Activated CD8-positive, alpha-beta memory T cell treated with anti-CD3 and anti-CD28 coated beads, Interleukin-2, amount 50 U/mL, for 4 hours (primary cell): ENCODE results near the gene SOWAHA.

Experiments
- DNase-seq: peaks from one replicate; pipeline ENCODE4 v3.0.0-alpha.2; 2020

The SOWAHA gene

GRCh38 chr5:132812781-132813598 lies at the start of gene SOWAHA:
SOWAHA (plus strand) TSS chr5:132813302; CDS start chr5:132813622, 320 bp downstream.
- DNase-seq: peak; percentile 29

DNA sequence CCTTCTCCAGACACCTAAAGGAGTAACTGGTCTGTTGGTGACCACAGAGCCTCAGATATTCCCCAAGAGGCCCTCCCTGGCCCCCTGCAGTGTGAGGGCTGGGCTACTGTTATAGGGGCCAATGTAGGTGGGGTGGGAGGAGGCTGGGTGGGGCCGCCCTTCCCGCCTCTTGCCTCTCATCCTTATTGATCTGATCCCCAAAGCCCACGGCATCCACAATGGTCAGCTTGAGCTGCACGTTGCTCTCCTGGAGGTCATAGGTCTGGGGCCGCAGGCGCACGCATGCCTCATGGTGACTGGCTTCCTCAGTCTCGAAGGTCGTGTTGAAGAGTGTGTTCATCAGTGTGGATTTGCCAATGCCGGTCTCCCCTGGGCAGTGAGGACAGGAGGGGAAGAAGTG lies 49.1 kb upstream of the SOWAHA start:
- DNase-seq: no peak

- DNase-seq: no peak
Observed at GRCh38 chr5:132764671-132765238, 48.3 kb upstream of the SOWAHA start.

- DNase-seq: no peak
Observed at GRCh38 chr5:132765311-132766019, 47.6 kb upstream of the SOWAHA start.

DNA sequence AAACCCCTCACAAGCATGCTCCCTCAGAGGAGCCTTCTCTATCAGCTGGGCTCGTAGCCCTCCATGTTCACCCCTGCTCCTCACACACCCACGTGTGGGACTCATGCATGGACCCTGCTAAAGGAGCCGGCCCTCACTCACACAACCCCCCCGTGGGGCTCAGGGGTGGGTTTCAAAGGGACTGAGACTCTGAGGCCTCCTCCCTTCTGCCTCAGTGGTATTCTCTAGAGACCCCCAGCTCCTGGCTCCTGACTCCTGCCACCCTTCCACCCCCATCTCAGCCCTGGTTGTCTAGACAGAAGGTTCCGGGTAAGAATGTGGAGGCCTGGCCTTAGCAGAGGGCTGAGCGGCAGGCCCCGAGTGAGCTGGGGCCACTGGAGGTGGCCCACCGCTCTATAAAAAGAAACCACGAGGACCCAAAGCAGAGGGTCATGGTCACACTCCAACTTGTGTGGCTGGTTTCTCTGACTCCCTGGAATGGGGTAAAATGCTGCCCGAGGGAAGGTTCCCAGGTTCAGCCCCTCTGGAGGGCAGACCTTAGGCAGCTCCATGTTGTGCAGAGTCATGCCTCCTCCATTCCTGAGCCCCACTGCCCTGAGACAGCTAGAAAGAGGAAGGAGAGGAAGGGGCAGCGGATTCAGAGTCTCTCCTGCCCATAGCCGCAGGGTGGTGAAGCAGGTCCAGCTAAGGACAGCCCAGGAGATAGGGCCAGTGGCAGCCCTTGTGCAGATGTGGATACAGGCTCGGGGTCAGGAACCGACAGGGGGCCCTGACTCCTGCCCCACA lies 46.9 kb upstream of the SOWAHA start:
- no peak for DNase-seq

DNA sequence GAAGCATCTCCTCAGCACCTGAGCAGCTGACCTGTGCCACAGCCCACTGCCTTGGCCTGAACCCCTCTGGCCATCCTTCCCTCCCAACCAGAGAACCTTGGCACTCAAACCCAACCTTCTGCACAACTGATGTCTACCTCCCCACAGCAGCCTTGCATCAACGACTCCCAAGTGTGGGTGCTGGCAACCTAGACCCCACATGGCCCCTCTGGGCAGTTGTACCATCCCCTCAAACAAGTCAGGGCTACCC lies 46.4 kb upstream of the SOWAHA start:
- no peak for DNase-seq

DNA sequence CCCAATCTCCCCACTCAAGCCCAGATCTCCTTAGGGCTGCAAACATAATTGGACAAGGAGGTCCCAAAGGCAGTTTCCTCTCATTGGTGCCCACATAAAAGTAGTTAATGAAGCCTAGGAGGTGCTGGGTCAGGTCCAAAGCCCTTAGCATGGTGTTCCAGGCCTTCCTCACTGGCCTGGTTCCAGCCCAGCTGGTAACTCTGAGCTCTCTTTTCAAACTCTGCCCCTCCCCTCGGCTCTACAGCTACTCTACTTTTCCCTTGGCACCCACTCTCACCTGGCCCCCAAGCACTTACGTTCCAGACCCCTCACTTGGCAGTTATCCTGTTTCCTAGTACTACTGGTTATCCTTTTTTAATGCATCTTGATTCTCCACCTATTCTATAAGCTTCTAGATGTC lies 46.0 kb upstream of the SOWAHA start:
- DNase-seq: no peak

DNA sequence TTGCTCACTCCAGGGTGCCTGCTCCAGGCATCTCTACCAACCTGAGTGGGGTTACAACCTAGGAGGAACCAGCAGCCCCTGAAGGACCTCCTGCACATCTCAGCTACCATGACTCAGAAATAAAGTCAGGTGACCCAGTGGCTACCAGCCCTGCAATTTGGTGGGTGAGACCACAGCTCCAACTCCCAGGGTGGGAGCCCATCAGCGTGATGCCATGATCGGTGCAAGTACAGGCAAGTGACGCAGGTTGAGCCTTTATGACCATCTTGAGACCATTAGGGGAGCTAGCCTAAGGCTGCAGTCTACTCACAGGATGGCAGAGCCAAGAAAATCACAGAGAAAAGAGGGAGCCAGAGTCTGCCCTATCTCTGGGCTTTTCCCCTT lies 44.6 kb upstream of the SOWAHA start:
- DNase-seq: no peak

- no peak for DNase-seq
Observed at GRCh38 chr5:132770476-132771159, 42.5 kb upstream of the SOWAHA start.

DNA sequence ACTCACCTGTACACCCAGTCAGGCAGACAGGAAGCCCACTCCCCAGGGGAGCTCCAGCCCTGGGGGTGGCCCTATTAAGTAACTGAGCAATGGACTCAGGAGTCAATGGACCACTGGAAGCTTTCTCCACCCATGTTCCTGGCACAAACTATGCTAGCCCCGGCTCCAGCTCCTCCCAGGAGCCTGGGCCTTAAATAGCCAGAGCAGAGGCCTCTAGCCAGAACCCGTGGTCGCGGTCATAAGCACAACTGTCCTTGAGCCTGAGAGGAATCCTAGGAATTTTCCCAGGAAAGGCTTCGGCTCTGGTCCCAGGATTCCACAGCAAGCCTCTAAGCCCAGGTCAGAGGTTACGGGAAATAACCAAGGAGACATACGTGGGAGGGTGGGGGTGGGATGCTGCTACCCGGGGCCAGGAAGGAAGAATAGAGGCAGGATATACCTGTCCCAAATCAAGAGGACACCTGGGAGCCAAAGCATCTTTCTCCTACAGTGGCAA lies 41.6 kb upstream of the SOWAHA start:
- DNase-seq: no peak

DNA sequence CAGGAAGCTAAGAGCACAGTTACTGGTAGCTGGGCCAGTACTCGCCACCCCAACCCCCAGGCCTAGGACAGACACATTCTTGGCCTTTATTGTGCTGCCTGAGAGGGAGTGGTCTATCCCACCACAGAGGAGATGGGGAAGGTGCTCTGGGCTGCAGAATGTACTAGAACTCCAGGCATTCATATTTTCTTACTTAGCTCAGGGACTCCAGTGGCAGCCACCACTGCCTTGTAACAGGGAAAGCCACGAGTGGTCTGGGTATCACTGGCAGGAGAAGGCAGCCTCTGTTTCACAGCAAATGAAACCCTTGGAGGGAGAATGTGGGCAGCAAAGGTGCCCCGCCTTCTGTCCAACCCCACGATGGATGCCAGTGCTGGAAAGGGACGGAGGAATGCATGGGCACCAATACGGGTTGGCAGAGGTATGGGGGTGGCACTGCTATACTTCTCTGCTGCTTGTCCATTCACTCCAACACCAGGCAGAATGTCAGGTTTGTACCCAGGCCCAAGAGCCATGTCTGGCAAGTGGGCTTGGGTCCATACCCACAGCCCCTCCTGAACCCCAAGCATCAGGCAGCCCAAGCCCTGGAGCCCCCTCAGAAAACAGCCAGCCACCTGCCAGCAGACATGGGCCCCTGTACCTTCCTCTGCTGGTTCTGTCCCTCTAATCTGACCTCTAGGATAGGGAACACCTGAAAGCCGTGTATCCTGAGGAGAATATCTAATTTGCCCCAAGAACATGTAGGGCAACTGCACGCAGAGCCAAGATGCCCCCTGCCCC lies 40.6 kb upstream of the SOWAHA start:
- no peak for DNase-seq

DNA sequence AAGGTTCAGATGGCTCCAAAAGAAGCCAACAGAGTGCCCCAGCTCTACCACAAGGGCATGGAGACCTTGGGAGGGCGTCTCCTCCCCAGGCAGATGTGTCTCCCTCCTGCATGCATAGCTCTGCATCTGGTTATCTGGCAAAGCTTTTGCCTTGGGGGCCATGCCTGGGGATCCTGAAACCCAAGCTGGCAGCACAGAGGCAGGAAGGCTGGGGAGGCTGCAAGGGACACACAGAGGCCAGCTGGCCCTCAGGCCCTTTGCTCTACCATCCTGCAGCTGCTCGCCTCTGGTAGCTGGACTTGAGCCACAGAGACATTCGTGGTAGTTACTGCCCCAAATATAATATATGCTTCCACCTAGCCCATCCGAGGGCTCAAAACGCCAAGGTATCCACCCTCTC lies 40.0 kb upstream of the SOWAHA start:
- DNase-seq: no peak

DNA sequence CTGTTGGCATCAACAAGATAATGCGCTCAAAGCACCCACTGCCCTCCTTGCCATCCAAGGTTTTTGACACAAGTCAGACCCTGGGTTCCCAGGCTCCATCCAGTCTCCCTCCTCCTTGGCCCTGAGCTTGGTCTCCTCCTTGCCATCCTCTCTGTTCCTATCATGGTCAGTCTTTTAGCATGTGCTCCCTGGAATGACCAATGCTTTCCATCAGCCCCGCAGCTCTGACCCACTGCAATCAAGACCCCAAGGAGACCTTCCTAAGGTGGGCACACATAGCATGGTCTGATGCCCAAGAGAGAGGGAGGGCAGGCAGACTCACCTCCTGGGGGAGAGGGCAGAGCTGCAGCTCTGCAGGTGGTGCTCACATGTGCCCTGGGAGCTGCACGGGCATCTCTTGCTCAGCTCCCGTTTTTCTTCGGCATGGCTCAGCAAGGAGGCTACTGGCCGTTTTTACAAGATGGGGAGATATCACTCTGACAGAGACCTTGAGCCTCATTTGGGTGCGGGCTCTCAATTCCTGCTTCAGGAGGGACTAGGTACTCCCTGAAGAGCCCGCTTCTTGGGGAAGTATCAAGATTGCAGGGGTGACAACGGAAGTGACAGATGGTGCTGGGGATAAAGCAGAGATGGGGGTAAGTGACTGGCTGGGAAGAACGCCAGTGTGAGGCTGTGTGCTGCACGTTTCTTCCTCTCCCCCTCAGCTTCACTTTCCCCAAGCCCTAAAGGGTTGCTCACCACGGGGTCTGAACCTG lies 39.3 kb upstream of the SOWAHA start:
- DNase-seq: no peak

DNA sequence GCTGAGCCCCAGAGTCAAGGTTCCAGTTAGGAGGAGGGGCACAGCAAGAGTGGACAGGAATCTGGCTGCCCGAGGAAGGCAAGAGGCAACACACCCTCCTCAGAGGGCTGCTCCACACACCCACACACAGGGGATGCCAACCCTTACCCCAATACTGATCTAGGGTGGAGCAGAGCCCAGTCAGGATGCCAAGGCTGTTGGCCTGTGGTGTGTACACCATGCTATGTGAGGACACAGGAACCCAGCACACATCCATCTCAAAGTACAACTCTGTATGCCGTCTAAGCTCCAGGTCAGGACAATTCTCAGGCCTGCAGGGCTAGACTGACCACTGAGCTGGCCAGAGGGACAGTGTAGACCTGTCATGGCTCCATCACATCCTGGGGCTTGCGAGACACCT lies 38.7 kb upstream of the SOWAHA start:
- no peak for DNase-seq

- DNase-seq: no peak
Observed at GRCh38 chr5:132774896-132775295, 38.2 kb upstream of the SOWAHA start.

- DNase-seq: no peak
Observed at GRCh38 chr5:132775476-132775961, 37.6 kb upstream of the SOWAHA start.

- no peak for DNase-seq
Observed at GRCh38 chr5:132776131-132776937, 36.8 kb upstream of the SOWAHA start.

DNA sequence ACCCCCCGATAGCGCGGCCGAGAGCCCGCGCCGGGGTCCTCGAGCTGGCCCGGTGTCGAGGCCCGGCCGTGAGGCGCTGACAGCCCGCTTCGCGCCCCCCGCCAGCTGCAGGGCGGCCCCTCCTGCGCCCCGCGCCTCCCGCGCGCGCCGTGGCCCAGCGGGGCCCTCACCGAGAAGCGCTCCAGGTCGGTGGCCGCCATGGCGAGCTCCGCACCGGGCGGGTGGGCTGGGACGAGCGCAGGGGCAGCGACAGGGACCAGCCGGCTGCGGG lies 36.2 kb upstream of the SOWAHA start:
- no peak for DNase-seq

DNA sequence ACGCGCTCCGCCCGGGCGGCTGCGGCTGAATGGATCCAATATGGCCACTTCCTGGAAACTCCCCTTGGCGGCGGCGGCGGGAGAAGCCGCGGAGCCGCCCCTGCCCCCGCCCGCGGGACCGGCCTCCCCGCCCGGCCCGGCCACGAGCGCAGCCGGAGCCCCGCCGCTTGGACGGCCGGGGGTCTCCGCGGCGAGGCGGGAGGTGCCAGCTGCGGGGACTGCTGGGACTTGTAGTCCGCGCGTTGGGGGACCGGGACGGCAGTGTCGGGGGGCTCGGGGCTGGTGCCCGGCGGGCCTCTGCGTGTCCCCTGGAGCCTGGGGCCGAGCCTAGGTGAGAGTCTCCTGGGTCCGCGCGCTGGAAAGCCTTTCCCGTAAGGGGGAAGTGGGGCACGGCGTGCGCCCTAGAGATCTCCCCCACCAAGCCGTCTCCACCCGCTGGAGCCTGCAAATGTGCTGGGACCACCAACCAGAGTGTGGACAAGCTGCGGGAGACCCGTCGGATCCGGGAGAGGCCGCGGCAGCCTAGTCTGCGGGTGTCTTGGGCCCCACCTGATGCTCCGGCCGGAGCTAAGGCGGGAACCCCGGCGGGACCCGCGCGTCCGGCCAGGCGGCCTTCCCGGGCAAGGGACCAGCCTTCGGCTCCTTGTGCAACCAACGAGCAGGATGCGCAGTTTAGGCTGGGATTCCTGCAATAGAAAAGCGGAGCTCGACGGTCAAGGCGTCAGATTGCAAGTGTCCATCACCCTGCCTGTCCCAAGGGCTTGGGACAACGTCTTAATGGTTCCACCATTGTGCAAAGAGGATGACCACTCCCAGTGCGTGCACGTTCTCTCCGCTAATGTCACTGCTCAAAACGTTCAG lies 35.7 kb upstream of the SOWAHA start, which contains the start of gene SEPTIN8:
TSS of gene SEPTIN8 (minus strand) at position 31 of the 861 bp plus-strand sequence. CDS start 102 bp downstream, outside the sequence.
- DNase-seq: peak; percentile 35
